H1 (cell line): ENCODE measurements around the gene OR4D6. TPM values are rescaled to one million over a fixed set of nuclear protein-coding genes. Genes with fewer than 3 reads are reported as not detected.

Experiments used
- CTCF ChIA-PET: fragments of 300-600 bp; sonication (Branson Sonifier 250); formaldehyde crosslinking; loops from one replicate; lab custom pipeline; 2021; ENCODE audit not compliant: partially characterized antibody; lab: Charles Lee
- POLR2A ChIA-PET: fragments of 300-600 bp; sonication (Branson Sonifier 250); formaldehyde crosslinking; loops from one replicate; lab custom pipeline; 2021; ENCODE audit warnings: inconsistent platforms; ENCODE audit not compliant: partially characterized antibody; lab: Charles Lee
- DNase-seq, 2 experiments: peaks; one replicate each; pipeline versions ENCODE4 v3.0.0 to v3.0.0-alpha.2; 2010 to 2022; ENCODE audit warnings: low spot score in 2 of 2, low read depth in 1 of 2, mixed read lengths in 1 of 2
- FAIRE-seq: peaks from 2 replicates; lab custom pipeline; 2011; peaks lifted over from hg19 to GRCh38; lab: Jason Lieb, UNC
- H2AFZ ChIP-seq: 2 replicates; pipeline ENCODE4 v1.8.1; 2012; ENCODE audit warnings: low read length, inconsistent platforms
- H2AK5ac ChIP-seq: 2 replicates; pipeline ENCODE4 v1.6.1; 2013; ENCODE audit warnings: low read depth, low read length
- H2BK120ac ChIP-seq: replicated peaks from 2 replicates; pipeline ENCODE3; 2013; ENCODE audit warnings: low read depth, low read length, inconsistent platforms
- H2BK12ac ChIP-seq: 2 replicates; pipeline ENCODE4 v1.6.1; 2013; ENCODE audit warnings: low read depth, low read length
- H2BK15ac ChIP-seq: 2 replicates; pipeline ENCODE4 v1.6.1; 2013; ENCODE audit warnings: low read length
- H2BK20ac ChIP-seq: 2 replicates; pipeline ENCODE4 v1.6.1; 2013; ENCODE audit warnings: low read length
- H2BK5ac ChIP-seq: 2 replicates; pipeline ENCODE4 v1.6.1; 2013; ENCODE audit warnings: low read depth, low read length
- H3K14ac ChIP-seq: 2 replicates; pipeline ENCODE4 v1.6.1; 2013; ENCODE audit warnings: inconsistent platforms; ENCODE audit not compliant: insufficient read length
- H3K18ac ChIP-seq: 2 replicates; pipeline ENCODE4 v1.6.1; 2013; ENCODE audit warnings: low read length; ENCODE audit errors: extremely low read depth
- H3K23ac ChIP-seq: 2 replicates; pipeline ENCODE4 v1.6.1; 2013; ENCODE audit warnings: inconsistent platforms; ENCODE audit not compliant: insufficient read length
- H3K23me2 ChIP-seq: 2 replicates; pipeline ENCODE4 v1.6.1; 2013; ENCODE audit warnings: low read depth, low read length
- H3K27ac ChIP-seq: 2 replicates; pipeline ENCODE4 v1.6.1; 2011; ENCODE audit warnings: low read depth, low read length, inconsistent platforms
- H3K27me3 ChIP-seq, 4 experiments: replicated peaks in 1 of 4; 1 replicate in 1 of 4; 2 replicates in 3 of 4; pipeline versions ENCODE4 v1.6.1 to v1.8.1; 2011 to 2013; ENCODE audit warnings: low read length in 3 of 4, mild to moderate bottlenecking in 3 of 4, inconsistent platforms in 2 of 4, mixed read lengths in 2 of 4, moderate library complexity in 1 of 4; ENCODE audit not compliant: control insufficient read depth in 3 of 4, insufficient read depth in 3 of 4; ENCODE audit errors: extremely low read depth in 1 of 4
- H3K36me3 ChIP-seq, 4 experiments: 2 replicates each; pipeline versions ENCODE4 v1.6.1 to v1.8.1; 2011 to 2013; ENCODE audit warnings: mild to moderate bottlenecking in 4 of 4, low read length in 3 of 4, moderate library complexity in 2 of 4, control low read depth in 1 of 4, inconsistent platforms in 1 of 4; ENCODE audit not compliant: insufficient read depth in 4 of 4, control insufficient read depth in 2 of 4
- H3K4ac ChIP-seq: replicated peaks from 2 replicates; pipeline ENCODE3; 2013; ENCODE audit warnings: low read length, low read depth, mixed read lengths, inconsistent platforms; ENCODE audit not compliant: insufficient read length
- H3K4me1 ChIP-seq, 4 experiments: replicated peaks in 1 of 4; 1 replicate in 1 of 4; 2 replicates in 3 of 4; pipeline versions ENCODE4 v1.6.1 to v1.8.1; 2011 to 2013; ENCODE audit warnings: low read length in 3 of 4, inconsistent platforms in 2 of 4, mixed read lengths in 1 of 4; ENCODE audit not compliant: insufficient read depth in 4 of 4, control insufficient read depth in 3 of 4
- H3K4me2 ChIP-seq, 2 experiments: 2 replicates each; pipeline versions ENCODE4 v1.6.1 to v1.8.1; 2011 to 2013; ENCODE audit warnings: low read depth in 2 of 2, low read length in 2 of 2, control low read depth in 1 of 2, inconsistent platforms in 1 of 2, mild to moderate bottlenecking in 1 of 2; ENCODE audit not compliant: insufficient read depth in 1 of 2
- H3K4me3 ChIP-seq, 4 experiments: fragments of 200-600, 300-600 bp in 1 of 4; sonication (generic), shearing (Covaris generic), sonication (Bioruptor Twin) in 1 of 4; 2 replicates each; pipeline versions ENCODE4 v1.5.1 to v1.8.1; 2011 to 2016; ENCODE audit warnings: low read length in 4 of 4, low read depth in 3 of 4, control low read depth in 2 of 4, inconsistent platforms in 2 of 4, mild to moderate bottlenecking in 2 of 4, mixed read lengths in 1 of 4, moderate library complexity in 1 of 4; ENCODE audit not compliant: insufficient read depth in 2 of 4; ENCODE audit errors: extremely low read depth in 1 of 4
- H3K56ac ChIP-seq: replicated peaks from 2 replicates; pipeline ENCODE3; 2013; ENCODE audit warnings: low read depth, mild to moderate bottlenecking, mixed read lengths, low read length, inconsistent platforms; ENCODE audit not compliant: insufficient read length
- H3K79me1 ChIP-seq: 2 replicates; pipeline ENCODE4 v1.6.1; 2013; ENCODE audit warnings: low read depth, low read length, control low read depth
- H3K79me2 ChIP-seq, 2 experiments: 2 replicates each; pipeline versions ENCODE4 v1.6.1 to v1.8.1; 2012 to 2013; ENCODE audit warnings: low read length in 2 of 2, mild to moderate bottlenecking in 2 of 2, inconsistent platforms in 1 of 2; ENCODE audit not compliant: insufficient read depth in 2 of 2, control insufficient read depth in 1 of 2
- H3K9ac ChIP-seq, 4 experiments: replicated peaks in 1 of 4; 1 replicate in 1 of 4; 2 replicates in 3 of 4; pipeline versions ENCODE4 v1.6.1 to v1.8.1; 2011 to 2013; ENCODE audit warnings: low read depth in 3 of 4, low read length in 3 of 4, control low read depth in 2 of 4, mild to moderate bottlenecking in 2 of 4, moderate library complexity in 2 of 4, inconsistent platforms in 1 of 4; ENCODE audit errors: extremely low read depth in 1 of 4
- H3K9me3 ChIP-seq, 2 experiments: 2 replicates each; pipeline versions ENCODE4 v1.6.1 to v1.8.1; 2012 to 2013; ENCODE audit warnings: mild to moderate bottlenecking in 2 of 2, moderate library complexity in 2 of 2, control low read depth in 1 of 2, inconsistent platforms in 1 of 2, low read depth in 1 of 2, low read length in 1 of 2, mixed read lengths in 1 of 2; ENCODE audit not compliant: insufficient read depth in 2 of 2
- H4K20me1 ChIP-seq, 2 experiments: replicated peaks in 1 of 2; 2 replicates each; pipeline versions ENCODE3 to v1.8.1; 2011 to 2013; ENCODE audit warnings: inconsistent platforms in 2 of 2, low read length in 2 of 2, mild to moderate bottlenecking in 1 of 2; ENCODE audit not compliant: insufficient read depth in 2 of 2, control insufficient read depth in 1 of 2
- H4K5ac ChIP-seq: 2 replicates; pipeline ENCODE4 v1.6.1; 2013; ENCODE audit warnings: low read length, low read depth, mixed read lengths, inconsistent platforms; ENCODE audit not compliant: insufficient read length
- H4K8ac ChIP-seq: 2 replicates; pipeline ENCODE4 v1.8.0; 2013; ENCODE audit warnings: mild to moderate bottlenecking, moderate library complexity, low read length, inconsistent platforms; ENCODE audit not compliant: insufficient read depth; ENCODE audit errors: extremely low read depth
- H4K91ac ChIP-seq: replicated peaks from 2 replicates; pipeline ENCODE3; 2013; ENCODE audit warnings: low read length, mixed read lengths, inconsistent platforms; ENCODE audit not compliant: insufficient read length
- CEBPB ChIP-seq: IDR thresholded peaks from 2 replicates; pipeline ENCODE4 v1.6.1; 2012; ENCODE audit warnings: low read depth, low read length
- GTF2F1 ChIP-seq: IDR thresholded peaks from 2 replicates; pipeline ENCODE4 v1.6.1; 2012; ENCODE audit warnings: low read depth, low read length, improper control_type of control experiment, borderline replicate concordance
- JUN ChIP-seq: IDR thresholded peaks from 2 replicates; pipeline ENCODE4 v1.6.1; 2011; ENCODE audit warnings: low read depth, mild to moderate bottlenecking, improper control_type of control experiment, low read length
- RAD21 ChIP-seq, 2 experiments: IDR thresholded peaks in 1 of 2; conservative IDR thresholded peaks in 1 of 2; 2 replicates each; pipeline ENCODE4 v1.6.1; 2011; ENCODE audit warnings: low read depth in 2 of 2, low read length in 2 of 2, improper control_type of control experiment in 1 of 2, inconsistent platforms in 1 of 2, mild to moderate bottlenecking in 1 of 2, moderate library complexity in 1 of 2
- WGBS, 2 experiments: shearing (Covaris generic) in 1 of 2; methylation state at CpG; one replicate each; pipeline versions ENCODE4 v1.1.6 to v1.1.7; 2013 to 2015; ENCODE audit warnings: low lambda C conversion rate in 2 of 2, mixed read lengths in 2 of 2, inconsistent platforms in 1 of 2, low coverage in 1 of 2, missing lambda C conversion rate in 1 of 2; ENCODE audit not compliant: insufficient replicate concordance in 2 of 2, insufficient coverage in 1 of 2, insufficient read length in 1 of 2; ENCODE audit errors: extremely low coverage in 1 of 2, missing lambda C conversion rate in 1 of 2; 5-methylcytosine and 5-hydroxymethylcytosine counted together
- polyA plus RNA-seq, 7 experiments: library from polyadenylated mRNA; depleted of rRNA in 3 of 7; stranded (reverse) in 5 of 7; unstranded in 2 of 7; fragments of >200 nt in 5 of 7; fragments of 200-250 nt in 2 of 7; gene quantifications; 1 replicate in 5 of 7; 2 replicates in 1 of 7; 4 replicates in 1 of 7; pipeline versions ENCODE4 v1.2.1 to v1.2.3, GENCODE V29; 2011 to 2013; ENCODE audit warnings: missing spikeins in 2 of 7, mixed read lengths in 2 of 7
- total RNA-seq: library from RNA; stranded (reverse); fragmentation: NEBNext Ultra II Directional; extraction: Animal tissue kit (Norgen Biotek cat#: 25700); gene quantifications from 2 replicates; pipeline ENCODE4 v1.2.1, GENCODE V29; 2021

Gene OR4D6
- total and polyA plus RNA-seq, 2 of the 8 experiments (the other 6 are each of a cell fraction or from before 2014, with no cell fraction given): not detected

DNA sequence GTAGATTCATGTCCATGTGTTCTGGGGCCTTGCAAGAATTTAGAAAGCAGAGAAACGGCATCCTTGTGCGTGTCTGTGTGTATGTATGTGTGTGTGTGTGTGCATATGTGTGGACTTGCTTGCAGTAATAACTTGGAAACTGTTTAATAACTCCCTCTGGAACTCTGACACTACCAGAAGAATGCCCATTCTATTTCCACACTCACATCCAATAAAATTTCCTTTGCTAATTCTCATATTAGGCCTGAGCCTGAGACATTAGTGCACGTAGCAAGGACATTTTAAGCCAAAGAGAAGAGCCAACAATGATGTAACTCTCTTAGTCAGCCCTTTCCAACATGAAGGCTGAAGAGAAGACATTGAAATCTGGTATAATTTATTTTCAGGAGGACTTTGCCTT, 3.2 kb downstream of the OR4D6 start:
- no peak overlapping the region for H3K4me3 ChIP-seq
- no peaks in the 10 kb centered on the region for H3K79me2 ChIP-seq
- no peak overlapping the region for H3K4me2 ChIP-seq
- WGBS, 2 experiments: 83% methylated on average over 3 of the region's 3 CpGs; no CpG with 5 or more reads in 1 of the 2 experiments
- H3K56ac ChIP-seq: no peak overlapping the region
- no peak overlapping the region for H3K14ac ChIP-seq
- no peak for DNase-seq
- H3K23me2 ChIP-seq: no peaks in the 10 kb centered on the region; the same call in 1 of the 2 replicates
- no peak overlapping the region for H3K4ac ChIP-seq
- no peak for FAIRE-seq
- CTCF ChIA-PET: no interaction called here
- no peak overlapping the region for H2BK5ac ChIP-seq
- no peaks in the 10 kb centered on the region for H4K20me1 ChIP-seq
- no peak overlapping the region for H3K18ac ChIP-seq
- no peak overlapping the region for H4K8ac ChIP-seq
- H4K91ac ChIP-seq: no peak overlapping the region
- H2BK15ac ChIP-seq: no peak overlapping the region
- no peak overlapping the region for H2BK12ac ChIP-seq
- no peak overlapping the region for H2AK5ac ChIP-seq
- H4K5ac ChIP-seq: no peak overlapping the region
- H3K9me3 ChIP-seq: no peaks in the 10 kb centered on the region; a peak in 1 of 4 replicates
- H2BK120ac ChIP-seq: no peak overlapping the region
- H3K9ac ChIP-seq: no peak overlapping the region
- H3K27ac ChIP-seq: no peak overlapping the region
- H3K36me3 ChIP-seq: no peaks in the 10 kb centered on the region
- TF ChIP-seq JUN (no peak), RAD21 (IDR thresholded peaks at IDR 0.05 in 1 of 2, conservative IDR thresholded peaks at IDR 0.05 in 1 of 2; ENCODE audit: low read depth in 2 of 2, low read length in 2 of 2) (no peak), CEBPB (no peak), GTF2F1 (no peak)
- TF ChIP-seq, all 59 proteins: peak for 0
- POLR2A ChIA-PET: no interaction called here
- no peaks in the 10 kb centered on the region for H3K79me1 ChIP-seq
- peaks cover 0 to 3% (median 0%) of the 10 kb centered on the region in 4 experiments; a peak in 1 of 7 replicates for H3K4me1 ChIP-seq
- no peak overlapping the region for H2BK20ac ChIP-seq
- no peak overlapping the region for H2AFZ ChIP-seq
- H3K27me3 ChIP-seq: no peaks in the 10 kb centered on the region
- H3K23ac ChIP-seq: no peak overlapping the region
